CD4-positive, alpha-beta T cell treated with Interleukin-12 subunit alpha and Interleukin-12 subunit beta, for 1 hour (primary cell): ENCODE results near the gene CHCHD6.

ENCODE experiments used
- DNase-seq: peaks from one replicate; pipeline ENCODE4 v3.0.0-alpha.2; 2020

Gene CHCHD6

DNA sequence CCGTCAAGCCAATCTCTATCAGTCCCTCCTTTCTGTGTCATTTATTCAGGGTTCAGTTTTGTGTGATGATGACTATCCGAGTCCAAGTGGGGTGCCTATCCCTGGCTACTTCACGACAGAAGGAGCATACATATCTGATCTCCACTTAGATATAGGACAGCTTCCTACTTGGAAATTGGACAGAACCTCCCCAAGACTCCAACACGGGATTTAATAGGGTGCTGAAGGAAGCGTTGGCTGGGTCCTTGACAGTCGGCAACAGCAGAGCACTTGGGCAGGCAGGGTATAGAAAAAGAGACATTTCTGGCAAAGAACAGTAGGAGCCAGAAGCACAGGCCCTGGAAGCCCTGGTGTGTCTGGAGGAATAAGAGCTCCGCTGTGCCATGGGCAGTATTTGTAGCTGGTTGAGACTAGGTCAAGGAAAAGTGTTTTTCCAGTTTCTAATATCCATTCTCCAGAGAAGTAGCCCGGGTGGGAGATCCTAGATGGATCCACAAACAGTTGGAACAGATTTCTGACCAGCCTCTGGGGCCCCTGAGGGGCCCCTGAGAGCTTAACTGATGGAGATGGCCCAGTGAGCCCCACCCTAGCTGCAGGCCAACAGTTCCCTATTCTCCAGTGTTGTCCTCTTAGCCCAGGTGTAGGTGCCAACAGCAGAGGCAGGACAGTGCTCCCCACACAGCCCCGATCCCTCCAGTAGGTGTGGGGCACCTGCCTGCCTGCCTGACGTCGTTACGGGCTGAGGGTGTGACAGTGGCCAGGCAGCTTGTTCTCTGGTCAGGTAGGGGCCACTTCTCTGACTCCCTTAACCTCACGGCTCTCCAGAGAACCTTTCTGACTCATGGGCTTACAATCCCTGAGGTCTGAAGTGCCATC is 130.8 kb downstream of the CHCHD6 start:
- no peak for DNase-seq

DNA sequence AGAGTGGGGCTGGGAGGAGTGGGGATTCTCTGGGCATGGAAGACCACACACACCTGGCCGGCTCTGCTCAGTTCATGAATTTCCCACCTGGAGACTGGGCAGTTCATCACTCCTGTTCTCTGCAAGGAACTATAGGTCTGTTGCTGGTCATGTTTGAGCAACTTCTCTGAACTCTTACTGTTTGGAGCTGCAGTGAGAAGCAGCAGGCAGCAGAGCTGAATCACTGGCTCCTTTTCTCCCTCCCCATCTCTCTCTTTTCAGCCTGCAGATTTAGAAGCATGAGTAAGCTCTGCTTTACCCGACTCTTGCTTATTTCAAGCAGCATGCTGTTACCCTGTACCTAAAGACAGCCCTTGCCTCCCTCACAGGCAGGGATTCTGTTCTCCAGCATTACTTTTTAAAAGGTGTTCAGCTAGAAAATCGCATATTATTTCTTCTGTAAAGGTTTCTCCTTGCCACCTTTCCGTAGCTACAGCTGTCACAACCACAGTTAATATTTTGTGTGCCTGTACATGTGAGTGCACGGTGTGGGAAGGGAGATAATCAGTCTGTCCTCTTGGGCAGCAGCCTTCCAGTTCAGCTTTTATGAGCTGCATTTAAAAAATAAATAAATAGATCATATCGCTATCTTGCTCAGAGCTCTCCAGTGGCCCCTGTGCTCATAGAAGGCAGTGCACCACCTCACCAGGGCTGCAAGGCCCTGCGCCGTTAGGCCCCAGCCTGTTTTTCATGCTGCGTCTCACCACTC is 131.6 kb downstream of the CHCHD6 start:
- DNase-seq = no peak

DNA sequence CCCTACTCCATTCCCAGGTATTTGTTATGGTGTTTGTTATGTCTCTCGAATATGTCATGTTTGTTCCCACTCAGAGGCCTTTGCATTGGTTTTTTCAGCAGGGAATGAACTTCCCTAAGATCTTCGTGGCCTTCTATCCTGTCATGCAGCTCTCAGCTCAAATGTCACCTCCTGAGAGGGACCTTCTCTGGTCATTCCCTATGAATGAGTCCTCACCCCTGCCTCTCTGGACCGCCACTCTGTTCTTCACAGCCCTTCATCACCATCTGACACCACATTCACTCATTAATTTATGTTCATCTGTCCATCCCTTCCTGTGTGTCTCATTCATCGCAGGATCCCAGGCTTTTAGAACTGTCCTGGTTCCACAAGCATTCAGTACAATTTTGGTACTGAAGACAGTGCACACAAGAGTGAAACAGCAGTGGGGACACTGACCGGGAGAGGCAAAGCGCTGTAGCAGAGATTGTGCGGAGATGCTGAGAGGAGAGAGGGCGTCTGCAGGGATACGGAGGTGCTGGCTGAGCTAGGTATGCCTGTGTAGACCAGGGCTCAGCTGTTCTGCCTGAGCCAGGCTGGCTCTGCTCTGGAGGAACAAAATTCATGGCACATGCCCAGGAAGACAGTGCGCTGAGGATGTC is 132.3 kb downstream of the CHCHD6 start:
- DNase-seq = no peak

GRCh38 chr3:126837773-126838172 is 133.7 kb downstream of the CHCHD6 start:
- no peak for DNase-seq

GRCh38 chr3:126845920-126846715 is 142.1 kb downstream of the CHCHD6 start:
- no peak for DNase-seq

GRCh38 chr3:126847061-126847460 is 143.0 kb downstream of the CHCHD6 start:
- DNase-seq = no peak

DNA sequence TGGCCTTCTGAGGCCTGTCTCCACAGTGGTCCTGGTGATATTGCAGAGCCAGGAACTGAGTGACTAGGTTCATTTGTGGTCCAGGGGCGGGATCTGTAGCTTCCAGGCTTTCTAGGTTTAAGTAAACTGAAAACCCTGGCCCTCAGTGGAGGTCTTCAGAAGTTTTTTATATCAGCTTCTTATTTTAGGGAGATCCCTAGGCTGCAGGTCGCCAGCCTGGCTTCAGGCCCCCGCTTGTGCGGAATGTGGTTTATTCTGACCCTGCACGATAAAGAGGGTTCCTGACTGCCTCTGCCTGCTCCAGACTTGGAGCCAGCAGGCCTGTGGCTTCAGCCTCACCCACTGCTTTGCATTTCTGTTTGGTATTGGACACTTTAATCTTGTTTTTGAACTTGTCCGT is 145.0 kb downstream of the CHCHD6 start:
- no peak for DNase-seq

- DNase-seq = no peak
Measured at GRCh38 chr3:126849768-126850167, 145.7 kb downstream of the CHCHD6 start.

- DNase-seq = no peak
Measured at GRCh38 chr3:126850370-126851085, 146.5 kb downstream of the CHCHD6 start.

DNA sequence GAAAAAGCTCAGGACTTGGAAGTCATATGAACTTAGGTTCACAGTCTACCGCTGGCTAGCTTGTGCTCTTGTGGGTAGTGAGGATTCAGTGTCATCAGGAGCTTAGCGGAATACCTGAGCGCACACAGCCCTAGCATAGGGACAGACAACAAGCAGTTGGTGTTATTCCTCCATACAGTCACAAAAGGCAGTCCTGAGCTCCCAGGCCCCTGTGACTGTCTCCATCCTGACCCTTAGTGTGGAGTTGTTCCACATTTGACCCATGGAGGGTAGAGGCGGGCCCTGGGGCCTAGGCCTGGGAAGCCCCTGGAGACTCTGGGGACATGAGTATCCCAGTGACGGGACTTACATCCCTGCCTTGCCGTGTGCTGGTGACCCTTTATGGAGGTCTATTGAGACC is 147.3 kb downstream of the CHCHD6 start:
- no peak for DNase-seq

DNA sequence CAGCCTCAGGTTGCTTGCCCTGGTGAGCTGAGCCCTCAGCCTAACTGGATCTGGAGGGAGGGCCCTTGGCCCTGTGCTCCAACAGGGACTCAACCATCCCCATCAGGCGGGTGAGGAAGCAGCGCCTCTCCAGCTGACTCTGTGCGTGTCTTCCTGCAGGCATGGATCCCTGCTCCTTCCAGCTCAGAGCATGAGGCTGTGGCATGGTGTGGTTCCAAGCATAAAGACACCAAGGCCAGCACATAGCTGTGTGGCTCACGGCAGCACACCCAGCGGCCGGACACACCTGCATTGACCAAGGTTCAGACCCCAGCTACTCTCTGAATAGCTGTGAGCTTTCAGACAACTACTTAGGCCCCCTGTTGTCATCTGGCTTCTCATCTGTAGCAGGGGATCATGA is 147.9 kb downstream of the CHCHD6 start:
- no peak for DNase-seq

DNA sequence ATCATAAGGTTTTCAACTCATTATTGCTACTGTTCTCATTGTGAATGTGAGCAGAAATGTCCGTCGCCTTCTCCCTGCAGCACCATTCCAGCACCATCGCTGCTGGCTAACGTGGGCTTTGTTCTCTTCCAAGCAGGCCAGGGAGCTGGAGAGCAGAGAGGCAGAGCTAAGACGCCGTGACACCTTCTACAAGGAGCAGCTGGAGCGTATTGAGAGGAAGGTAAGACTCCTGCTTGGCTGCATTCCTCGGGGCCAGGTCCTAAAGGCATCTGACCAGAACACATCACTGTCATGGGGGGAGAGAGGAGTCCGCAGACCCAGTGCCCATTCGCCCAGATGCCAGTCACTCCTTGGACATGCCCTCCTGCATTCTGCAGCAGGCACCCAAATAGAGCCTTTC is 148.5 kb downstream of the CHCHD6 start:
- no peak for DNase-seq

- no peak for DNase-seq
Measured at GRCh38 chr3:126854666-126855065, 150.6 kb downstream of the CHCHD6 start.

DNA sequence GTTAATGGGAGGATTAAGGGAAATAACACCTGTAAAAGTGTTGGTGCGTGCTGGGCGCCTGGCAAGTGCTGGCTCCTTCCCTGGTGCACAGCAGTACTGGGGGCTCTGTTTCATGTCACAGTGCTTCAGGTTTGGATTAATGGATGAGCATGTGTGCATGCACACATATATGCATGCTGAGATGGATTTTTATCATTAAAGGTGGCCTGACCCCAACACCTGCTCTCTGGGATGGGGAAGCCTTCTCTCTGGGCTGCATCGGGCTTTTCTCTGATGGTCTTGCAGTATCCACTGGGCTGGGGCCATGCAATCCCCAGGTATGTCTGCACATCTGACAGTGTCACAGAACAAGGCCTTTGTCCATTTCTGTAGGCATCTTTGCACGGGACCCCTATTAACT is 151.3 kb downstream of the CHCHD6 start:
- no peak for DNase-seq

GRCh38 chr3:126857928-126858327 is 153.9 kb downstream of the CHCHD6 start:
- DNase-seq = no peak

- no peak for DNase-seq
Measured at GRCh38 chr3:126858401-126858800, 154.4 kb downstream of the CHCHD6 start.

DNA sequence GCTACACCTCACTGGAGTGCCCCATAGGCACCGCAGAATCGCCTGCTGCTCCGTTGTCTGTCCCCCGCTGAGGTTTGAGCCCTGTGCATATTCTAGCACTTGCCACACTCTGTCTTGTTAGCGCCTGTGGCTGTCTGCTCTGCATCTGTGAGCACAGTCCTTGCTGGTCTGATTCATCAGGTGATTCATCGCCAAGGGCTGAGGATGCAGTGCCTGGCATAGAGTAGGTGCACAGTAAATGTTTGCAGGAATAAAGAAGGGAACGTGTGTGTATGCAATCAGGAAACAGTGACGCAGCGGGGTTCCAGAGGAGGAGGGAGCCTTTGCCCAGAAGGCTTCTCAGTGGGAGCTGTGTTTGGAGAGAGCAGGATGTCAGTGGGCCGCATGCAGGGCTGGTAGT is 154.8 kb downstream of the CHCHD6 start:
- no peak for DNase-seq

DNA sequence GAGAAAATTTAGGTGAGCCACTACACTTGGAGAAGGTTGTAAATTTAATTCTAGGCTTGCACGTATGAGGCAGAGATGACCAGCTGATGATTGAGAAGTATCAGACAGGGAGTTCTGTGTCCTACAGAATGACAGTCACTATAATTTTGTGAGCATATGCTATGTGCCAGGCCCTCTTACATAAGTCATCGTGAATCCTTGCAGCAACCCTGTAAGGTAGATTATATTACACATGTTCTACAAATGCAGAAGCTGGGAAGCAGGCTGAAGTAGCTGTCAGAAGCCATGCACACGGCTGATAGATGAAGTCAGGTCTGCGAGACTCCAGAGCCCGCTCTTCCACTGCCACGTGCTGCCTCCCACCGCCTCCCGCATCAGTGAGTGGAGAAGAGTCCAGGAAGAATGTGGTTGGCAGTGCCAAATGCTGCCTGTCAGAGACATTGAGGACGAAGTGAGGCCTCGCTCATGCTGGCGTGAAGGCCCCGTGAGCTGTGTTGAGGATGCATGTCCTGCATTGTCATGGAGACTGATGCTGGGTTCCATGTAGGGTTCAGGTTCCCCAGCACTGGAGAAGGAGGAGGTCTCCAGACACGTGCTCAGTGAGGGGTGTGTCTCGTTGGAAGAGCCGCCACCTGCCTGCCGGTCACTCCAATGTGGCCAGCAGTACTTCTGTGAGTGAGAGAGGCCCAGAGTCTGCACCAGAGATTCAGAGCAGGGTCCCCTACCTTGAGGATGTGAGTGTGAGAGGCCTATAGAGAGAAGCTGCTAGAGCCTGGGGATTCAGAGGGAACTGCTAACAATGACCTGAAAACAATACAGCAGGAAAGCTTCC is 155.6 kb downstream of the CHCHD6 start:
- DNase-seq = no peak

- DNase-seq = no peak
Measured at GRCh38 chr3:126865736-126866135, 161.7 kb downstream of the CHCHD6 start.

GRCh38 chr3:126866175-126866759 is 162.2 kb downstream of the CHCHD6 start:
- no peak for DNase-seq
